OCI-LY1 (cell line): ENCODE data around the gene ARHGEF2.

Experiments used
- H2AFZ ChIP-seq: fragments of 200-600 bp; sonication (generic), shearing (Covaris generic); 2 replicates; pipeline ENCODE4 v1.6.0; 2014; ENCODE audit warnings: antibody characterized with exemption, mild to moderate bottlenecking, low read length
- H3F3A ChIP-seq: fragments of 200-600 bp; sonication (generic), shearing (Covaris generic); 2 replicates; pipeline ENCODE4 v1.6.0; 2014; ENCODE audit warnings: mild to moderate bottlenecking, antibody characterized with exemption, low read length, moderate library complexity; ENCODE audit not compliant: insufficient read depth
- H3K27ac ChIP-seq: fragments of 200-600 bp; sonication (generic); 2 replicates; pipeline ENCODE4 v1.5.1; 2014; ENCODE audit warnings: low read length, mixed run types, mild to moderate bottlenecking, low read depth; ENCODE audit not compliant: poor library complexity, severe bottlenecking
- H3K27me3 ChIP-seq: fragments of 200-600 bp; sonication (generic); 2 replicates; pipeline ENCODE4 v1.6.0; 2014; ENCODE audit warnings: antibody characterized with exemption, mild to moderate bottlenecking, low read length, moderate library complexity; ENCODE audit not compliant: insufficient read depth
- H3K36me3 ChIP-seq: fragments of 200-600 bp; sonication (generic); 2 replicates; pipeline ENCODE4 v1.6.1; 2014; ENCODE audit warnings: mild to moderate bottlenecking, antibody characterized with exemption, low read length, moderate library complexity, mixed read lengths; ENCODE audit not compliant: insufficient read depth
- H3K4me1 ChIP-seq: fragments of 200-600 bp; sonication (generic); 2 replicates; pipeline ENCODE4 v1.5.1; 2014; ENCODE audit warnings: mild to moderate bottlenecking, low read length, moderate library complexity; ENCODE audit not compliant: insufficient read depth, severe bottlenecking
- H3K4me2 ChIP-seq: fragments of 200-600 bp; sonication (generic), shearing (Covaris generic); 2 replicates; pipeline ENCODE4 v1.6.1; 2014; ENCODE audit warnings: low read length
- H3K4me3 ChIP-seq: fragments of 200-600 bp; sonication (generic); 2 replicates; pipeline ENCODE4 v1.5.1; 2014; ENCODE audit warnings: low read length, low read depth, mild to moderate bottlenecking, mixed read lengths; ENCODE audit not compliant: poor library complexity, severe bottlenecking
- H3K79me2 ChIP-seq: fragments of 200-600 bp; shearing (Covaris generic); 2 replicates; pipeline ENCODE4 v1.6.1; 2016; ENCODE audit warnings: mixed run types, low read length, mixed read lengths; ENCODE audit not compliant: insufficient read depth
- H3K9ac ChIP-seq: fragments of 200-600 bp; sonication (generic), shearing (Covaris generic); 2 replicates; pipeline ENCODE4 v1.6.1; 2014; ENCODE audit warnings: mild to moderate bottlenecking, low read length, mixed read lengths
- H3K9me2 ChIP-seq: fragments of 200-600 bp; sonication (generic), shearing (Covaris generic); 2 replicates; pipeline ENCODE4 v1.6.1; 2014; ENCODE audit warnings: low read depth, mild to moderate bottlenecking, low read length, mixed read lengths
- H3K9me3 ChIP-seq: fragments of 200-600 bp; shearing (Covaris generic); 2 replicates; pipeline ENCODE4 v1.6.1; 2014; ENCODE audit warnings: low read length, mixed read lengths
- H4K20me1 ChIP-seq: fragments of 200-600 bp; sonication (generic), shearing (Covaris generic); 2 replicates; pipeline ENCODE4 v1.6.0; 2016; ENCODE audit warnings: mild to moderate bottlenecking, low read length; ENCODE audit not compliant: insufficient read depth
- EZH2 ChIP-seq: fragments of 200-600 bp; sonication (generic), shearing (Covaris generic); IDR thresholded peaks from 2 replicates; pipeline ENCODE4 v1.8.0; 2017; ENCODE audit warnings: borderline replicate concordance, mixed run types, mild to moderate bottlenecking, antibody characterized with exemption, low read length, moderate library complexity, mixed read lengths
- TF ChIP-seq, protein P1 (sequence below): fragments of 200-600 bp; sonication (generic), shearing (Covaris generic); IDR thresholded peaks from 2 replicates; pipeline ENCODE4 v1.5.1; 2017; ENCODE audit warnings: mild to moderate bottlenecking, antibody characterized with exemption, low read length, moderate library complexity, mixed read lengths

Gene ARHGEF2

DNA sequence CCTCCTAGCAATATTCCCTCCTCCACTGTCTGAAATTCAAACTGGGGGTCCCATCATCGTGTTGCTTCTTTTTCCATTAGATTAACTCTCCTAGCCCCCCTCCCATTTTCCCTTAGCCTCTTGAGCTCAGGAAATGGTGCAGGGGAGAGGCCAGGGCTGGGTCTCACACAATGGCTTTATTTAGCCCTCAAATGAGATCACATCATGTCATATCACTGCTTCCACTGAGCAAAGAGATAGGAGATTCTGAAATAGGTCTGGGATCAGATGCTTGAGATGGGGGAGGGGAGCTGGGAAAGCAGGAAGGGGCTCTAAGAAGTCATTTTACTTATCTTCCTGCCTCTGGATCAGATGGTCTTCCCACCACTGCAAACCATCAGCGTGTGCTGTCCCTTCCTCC lies 17.8 kb upstream of the ARHGEF2 start:
- Histone ChIP-seq H4K20me1 (no peaks in the 10 kb centered on the region), H3K9me2 (no peaks in the 10 kb centered on the region), H3K4me1 (peaks cover 3% of the 10 kb centered on the region), H3K4me2 (no peak overlapping the region), H2AFZ (no peak overlapping the region), H3K27me3 (no peaks in the 10 kb centered on the region; the same call in 1 of the 2 replicates), H3K9me3 (no peaks in the 10 kb centered on the region), H3K36me3 (no peaks in the 10 kb centered on the region), H3K79me2 (no peaks in the 10 kb centered on the region), H3K9ac (no peak overlapping the region), H3K27ac (no peak overlapping the region), H3F3A (no peaks in the 10 kb centered on the region), H3K4me3 (no peak overlapping the region)
- TF ChIP-seq, protein P1, sequence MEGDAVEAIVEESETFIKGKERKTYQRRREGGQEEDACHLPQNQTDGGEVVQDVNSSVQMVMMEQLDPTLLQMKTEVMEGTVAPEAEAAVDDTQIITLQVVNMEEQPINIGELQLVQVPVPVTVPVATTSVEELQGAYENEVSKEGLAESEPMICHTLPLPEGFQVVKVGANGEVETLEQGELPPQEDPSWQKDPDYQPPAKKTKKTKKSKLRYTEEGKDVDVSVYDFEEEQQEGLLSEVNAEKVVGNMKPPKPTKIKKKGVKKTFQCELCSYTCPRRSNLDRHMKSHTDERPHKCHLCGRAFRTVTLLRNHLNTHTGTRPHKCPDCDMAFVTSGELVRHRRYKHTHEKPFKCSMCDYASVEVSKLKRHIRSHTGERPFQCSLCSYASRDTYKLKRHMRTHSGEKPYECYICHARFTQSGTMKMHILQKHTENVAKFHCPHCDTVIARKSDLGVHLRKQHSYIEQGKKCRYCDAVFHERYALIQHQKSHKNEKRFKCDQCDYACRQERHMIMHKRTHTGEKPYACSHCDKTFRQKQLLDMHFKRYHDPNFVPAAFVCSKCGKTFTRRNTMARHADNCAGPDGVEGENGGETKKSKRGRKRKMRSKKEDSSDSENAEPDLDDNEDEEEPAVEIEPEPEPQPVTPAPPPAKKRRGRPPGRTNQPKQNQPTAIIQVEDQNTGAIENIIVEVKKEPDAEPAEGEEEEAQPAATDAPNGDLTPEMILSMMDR: no peak
- TF ChIP-seq EZH2: no peak

DNA sequence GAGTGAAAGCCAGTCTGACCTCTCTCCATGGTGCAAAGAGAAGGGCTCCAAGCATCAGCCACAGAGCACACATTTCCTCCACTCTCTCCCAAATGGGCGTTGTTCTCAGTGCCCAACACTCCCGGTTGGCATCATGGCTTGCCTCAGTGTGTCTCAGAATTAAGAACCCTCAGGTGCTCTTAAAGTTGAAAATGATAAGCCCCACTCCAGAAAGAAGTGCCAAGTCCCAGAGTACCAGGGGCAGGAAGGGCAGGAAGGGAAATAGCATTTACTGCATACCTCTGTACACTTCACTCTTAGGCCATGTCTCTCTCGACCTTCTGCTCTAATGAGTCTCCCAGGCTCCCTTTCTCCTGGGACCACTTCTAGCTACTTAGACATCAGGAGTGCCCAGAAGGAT lies 15.2 kb upstream of the ARHGEF2 start:
- no peak overlapping the region for H3K4me3 ChIP-seq
- TF ChIP-seq EZH2: no peak
- TF ChIP-seq, protein P1: no peak
- H3K27me3 ChIP-seq: no peaks in the 10 kb centered on the region; the same call in 1 of the 2 replicates
- H4K20me1 ChIP-seq: no peaks in the 10 kb centered on the region
- H3K9ac ChIP-seq: no peak overlapping the region
- H3F3A ChIP-seq: no peaks in the 10 kb centered on the region
- H3K36me3 ChIP-seq: no peaks in the 10 kb centered on the region
- H3K4me2 ChIP-seq: no peak overlapping the region
- no peaks in the 10 kb centered on the region for H3K79me2 ChIP-seq
- H3K9me2 ChIP-seq: no peaks in the 10 kb centered on the region
- peaks cover 13% of the 10 kb centered on the region for H3K4me1 ChIP-seq
- no peak overlapping the region for H3K27ac ChIP-seq
- H3K9me3 ChIP-seq: no peaks in the 10 kb centered on the region
- no peak overlapping the region for H2AFZ ChIP-seq

DNA sequence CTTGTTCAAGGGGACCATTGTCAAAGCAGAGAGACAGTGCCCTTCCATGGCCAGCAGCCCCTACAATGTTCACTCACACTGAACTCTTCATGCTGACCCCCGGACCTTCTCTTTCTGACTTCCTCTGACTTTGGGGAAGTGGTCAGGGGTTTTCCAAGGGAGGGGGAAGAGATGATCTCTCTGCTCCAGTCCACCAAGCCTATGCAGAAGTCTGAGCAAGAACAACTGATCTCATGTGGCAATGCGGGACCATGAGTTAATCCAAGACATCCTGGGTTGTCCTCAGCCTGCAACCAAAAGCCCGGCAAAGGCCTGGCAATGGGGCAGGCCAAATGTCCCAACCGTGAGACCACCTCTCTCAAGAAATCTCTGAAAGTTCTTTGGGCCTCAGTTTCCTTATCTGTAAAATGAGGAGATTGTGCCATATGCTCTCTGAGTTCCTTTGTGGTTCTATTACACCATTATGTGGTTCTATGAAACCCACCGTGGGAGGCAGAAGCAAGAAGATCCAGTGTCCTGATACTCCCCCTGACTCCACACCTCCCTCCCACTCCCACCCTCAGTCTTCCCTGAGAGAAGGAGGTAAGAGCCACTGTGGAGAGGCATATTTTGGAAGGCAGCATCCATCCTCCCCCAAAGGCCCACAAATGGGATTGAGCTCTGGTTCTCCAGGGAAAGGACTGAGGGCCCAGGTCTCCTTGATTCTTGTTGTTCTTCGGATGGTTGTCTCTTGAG lies 11.8 kb upstream of the ARHGEF2 start:
- no peaks in the 10 kb centered on the region for H3K36me3 ChIP-seq
- H3K4me2 ChIP-seq: no peak overlapping the region

More for the DNA sequence above, 11.8 kb upstream of the ARHGEF2 start:
- peaks cover 13% of the 10 kb centered on the region for H3K4me1 ChIP-seq
- no peak for TF ChIP-seq EZH2
- TF ChIP-seq, protein P1: no peak
- H3K9ac ChIP-seq: no peak overlapping the region
- H2AFZ ChIP-seq: no peak overlapping the region
- no peaks in the 10 kb centered on the region for H3K9me3 ChIP-seq
- no peak overlapping the region for H3K27ac ChIP-seq
- no peaks in the 10 kb centered on the region; the same call in 1 of the 2 replicates for H3K27me3 ChIP-seq
- H3K79me2 ChIP-seq: no peaks in the 10 kb centered on the region
- no peaks in the 10 kb centered on the region for H3F3A ChIP-seq
- no peaks in the 10 kb centered on the region for H3K9me2 ChIP-seq
- no peaks in the 10 kb centered on the region for H4K20me1 ChIP-seq
- H3K4me3 ChIP-seq: no peak overlapping the region
